Measurements from ENCODE around the gene SCAMP3.
A peak's percentile ranks its signal among the peaks of the same experiment; 100 is the strongest.
"Not testable (repeated sequence)": the region's sequence is repeated elsewhere in the genome, so short reads cannot be mapped to it uniquely, and the experiment has no call there.

The SCAMP3 gene

GRCh38 chr1:155261852-155262673 lies at the start of gene SCAMP3:
SCAMP3 (minus strand) TSS chr1:155262360; CDS start chr1:155262151, 209 bp downstream.
- peak; percentile 69 to 70 for DNase-seq (ENCODE audit: low read depth in 1 of 2, low spot score in 1 of 2)

GRCh38 chr1:155309423-155310021 lies 47.4 kb upstream of the SCAMP3 start:
- DNase-seq (ENCODE audit: low read depth in 1 of 2, low spot score in 1 of 2): no peak

GRCh38 chr1:155308493-155309422 lies 46.6 kb upstream of the SCAMP3 start, which contains the start of gene FDPS:
FDPS (plus strand) TSS chr1:155308866; CDS start chr1:155309790, 924 bp downstream.
- peak; percentile 87 to 92 for DNase-seq (ENCODE audit: low read depth in 1 of 2, low spot score in 1 of 2)

GRCh38 chr1:155307247-155307740 lies 45.1 kb upstream of the SCAMP3 start:
- DNase-seq (ENCODE audit: low read depth in 1 of 2, low spot score in 1 of 2): no peak

- DNase-seq (ENCODE audit: low read depth in 1 of 2, low spot score in 1 of 2): no peak
Observed at GRCh38 chr1:155305881-155306391, 43.8 kb upstream of the SCAMP3 start.

- DNase-seq (ENCODE audit: low read depth in 1 of 2, low spot score in 1 of 2): no peak
Observed at GRCh38 chr1:155304558-155305063, 42.5 kb upstream of the SCAMP3 start.

GRCh38 chr1:155301342-155301841 lies 39.2 kb upstream of the SCAMP3 start, which contains the start of gene PKLR:
PKLR (minus strand) TSS chr1:155301438; CDS start chr1:155301395, 43 bp downstream.
- DNase-seq (ENCODE audit: low read depth in 1 of 2, low spot score in 1 of 2): no peak

GRCh38 chr1:155300553-155301329 lies 38.6 kb upstream of the SCAMP3 start:
- no peak for DNase-seq (ENCODE audit: low read depth in 1 of 2, low spot score in 1 of 2)

- no peak for DNase-seq (ENCODE audit: low read depth in 1 of 2, low spot score in 1 of 2)
Observed at GRCh38 chr1:155300024-155300423, 37.9 kb upstream of the SCAMP3 start.

GRCh38 chr1:155297384-155297783 lies 35.2 kb upstream of the SCAMP3 start:
- no peak for DNase-seq (ENCODE audit: low read depth in 1 of 2, low spot score in 1 of 2)

- DNase-seq (ENCODE audit: low read depth in 1 of 2, low spot score in 1 of 2): no peak
Observed at GRCh38 chr1:155296661-155297060, 34.5 kb upstream of the SCAMP3 start.

- no peak for DNase-seq (ENCODE audit: low read depth in 1 of 2, low spot score in 1 of 2)
Observed at GRCh38 chr1:155295942-155296267, 33.7 kb upstream of the SCAMP3 start.

GRCh38 chr1:155295183-155295941 lies 33.2 kb upstream of the SCAMP3 start:
- DNase-seq (ENCODE audit: low read depth in 1 of 2, low spot score in 1 of 2): no peak

GRCh38 chr1:155294520-155295182 lies 32.5 kb upstream of the SCAMP3 start:
- DNase-seq (ENCODE audit: low read depth in 1 of 2, low spot score in 1 of 2): no peak

GRCh38 chr1:155293086-155293749 lies 31.1 kb upstream of the SCAMP3 start:
- DNase-seq (ENCODE audit: low read depth in 1 of 2, low spot score in 1 of 2): no peak

- not testable (repeated sequence) for DNase-seq (ENCODE audit: low read depth in 1 of 2, low spot score in 1 of 2)
Observed at GRCh38 chr1:155291006-155291405, 28.8 kb upstream of the SCAMP3 start.

- DNase-seq (ENCODE audit: low read depth in 1 of 2, low spot score in 1 of 2): no peak
Observed at GRCh38 chr1:155287987-155288543, 25.9 kb upstream of the SCAMP3 start.

GRCh38 chr1:155286544-155286943 lies 24.4 kb upstream of the SCAMP3 start:
- DNase-seq (ENCODE audit: low read depth in 1 of 2, low spot score in 1 of 2): no peak
